ENCODE results near the gene NCOA3.
"Not testable (repeated sequence)": the region's sequence is repeated elsewhere in the genome, so short reads cannot be mapped to it uniquely, and the experiment has no call there.

NCOA3 gene

DNA sequence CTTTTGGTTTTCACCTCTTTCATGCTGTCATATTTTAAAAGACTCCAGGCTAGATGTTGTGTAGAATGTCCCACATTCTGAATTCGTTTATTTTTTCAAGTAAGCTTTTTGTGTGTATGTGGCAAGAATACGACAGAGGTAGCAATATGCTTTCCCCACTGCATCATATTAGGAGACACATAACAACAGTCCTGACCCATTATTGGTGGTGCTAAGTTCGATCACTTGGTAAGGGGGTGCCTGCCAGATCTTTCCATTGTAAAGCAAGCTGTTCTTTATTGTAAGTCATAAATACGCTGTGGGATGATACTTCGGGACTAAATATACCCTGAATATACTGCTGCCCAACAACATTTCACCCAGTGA lies 588 bp upstream of the NCOA3 start:
- FAIRE-seq = no peak

DNA sequence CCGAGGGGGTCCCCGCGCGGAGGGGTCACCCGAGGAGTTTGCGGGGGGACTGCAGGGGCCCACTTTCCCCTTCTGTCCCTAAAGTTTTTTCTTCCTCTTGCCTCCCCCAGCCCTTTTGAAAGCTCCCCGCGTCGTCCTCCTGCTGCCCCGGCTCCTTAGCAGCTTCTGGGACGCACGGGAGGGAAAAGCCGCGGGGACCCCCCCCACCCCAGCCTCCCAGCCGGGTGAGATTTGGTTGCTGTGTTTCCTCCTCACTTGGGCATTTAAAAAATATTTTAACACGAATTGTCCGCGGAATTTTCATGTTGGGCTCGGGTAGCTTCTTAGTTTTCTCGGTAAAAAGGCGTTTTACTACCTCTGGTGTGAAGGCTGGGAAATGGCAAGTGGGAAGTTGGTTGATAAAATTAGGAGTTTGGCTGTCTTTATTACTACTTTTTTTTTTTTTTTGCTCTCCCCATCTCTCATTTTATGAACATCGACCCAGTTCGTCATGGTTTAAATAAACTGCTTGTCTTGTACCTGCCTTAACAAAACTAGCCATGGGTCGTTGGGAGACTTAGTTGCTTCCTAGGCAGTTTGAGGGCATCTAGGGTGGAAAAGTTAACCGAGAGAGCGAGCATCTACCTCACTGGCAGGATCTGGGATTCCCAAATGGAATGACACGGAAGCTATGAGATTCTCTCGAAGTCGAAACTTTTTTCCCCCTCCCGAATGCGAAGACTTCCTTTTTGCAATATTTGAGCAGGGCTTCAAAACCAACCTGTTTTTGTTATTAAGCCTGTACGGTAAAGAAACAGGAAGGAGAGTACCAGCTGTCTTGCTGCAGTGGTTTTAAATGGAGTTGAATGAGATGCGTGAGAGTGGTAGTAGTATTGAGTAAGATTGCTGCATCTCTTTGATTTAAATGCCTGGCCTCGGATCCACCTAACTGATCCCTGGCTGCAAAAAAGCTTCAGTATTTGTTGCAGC lies 868 bp downstream of the NCOA3 start:
- FAIRE-seq = no peak

GRCh38 chr20:47503685-47504084 lies 2.0 kb downstream of the NCOA3 start:
- FAIRE-seq = no peak

DNA sequence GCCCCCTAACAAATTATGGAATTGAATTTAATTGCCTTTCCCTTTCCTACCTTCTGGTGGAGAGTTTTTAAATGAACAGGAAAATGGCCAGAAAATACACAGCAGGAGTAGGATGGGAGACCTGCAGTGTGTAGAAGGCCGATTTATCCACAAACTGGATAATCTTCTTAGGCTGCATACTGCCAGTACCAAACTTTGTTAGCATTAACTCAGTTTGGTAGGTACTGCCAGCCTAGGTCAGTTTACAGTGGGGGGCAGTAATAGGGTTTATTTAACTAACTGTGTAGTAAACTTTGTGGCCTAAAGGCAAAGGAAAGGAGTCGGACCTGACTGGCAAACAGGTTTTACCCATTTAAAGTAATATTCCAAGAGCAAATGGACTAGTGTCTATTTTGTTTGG lies 4.6 kb downstream of the NCOA3 start:
- no peak for FAIRE-seq

GRCh38 chr20:47506850-47507249 lies 5.2 kb downstream of the NCOA3 start:
- FAIRE-seq = no peak

- not testable (repeated sequence) for FAIRE-seq
Measured at GRCh38 chr20:47507275-47507981, 5.7 kb downstream of the NCOA3 start.

DNA sequence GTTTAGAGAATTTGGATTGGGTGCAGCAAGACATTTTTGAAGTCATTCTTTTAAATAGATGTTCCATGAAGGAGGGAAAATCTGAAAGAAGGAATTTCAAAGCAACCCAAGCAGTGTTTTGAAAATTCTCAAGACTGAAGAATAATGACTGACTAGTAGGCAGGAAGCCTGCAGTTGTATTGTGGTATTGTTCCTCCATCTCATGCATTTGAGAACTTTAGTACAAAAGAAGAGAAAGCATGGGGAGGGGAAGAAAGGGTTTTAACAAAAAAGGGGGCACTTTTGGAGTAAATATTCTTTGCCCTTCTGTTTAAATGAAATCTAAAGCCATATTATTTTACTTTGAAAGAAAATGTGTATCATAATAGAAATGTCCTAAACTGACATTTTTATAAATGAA lies 6.6 kb downstream of the NCOA3 start:
- no peak for FAIRE-seq

DNA sequence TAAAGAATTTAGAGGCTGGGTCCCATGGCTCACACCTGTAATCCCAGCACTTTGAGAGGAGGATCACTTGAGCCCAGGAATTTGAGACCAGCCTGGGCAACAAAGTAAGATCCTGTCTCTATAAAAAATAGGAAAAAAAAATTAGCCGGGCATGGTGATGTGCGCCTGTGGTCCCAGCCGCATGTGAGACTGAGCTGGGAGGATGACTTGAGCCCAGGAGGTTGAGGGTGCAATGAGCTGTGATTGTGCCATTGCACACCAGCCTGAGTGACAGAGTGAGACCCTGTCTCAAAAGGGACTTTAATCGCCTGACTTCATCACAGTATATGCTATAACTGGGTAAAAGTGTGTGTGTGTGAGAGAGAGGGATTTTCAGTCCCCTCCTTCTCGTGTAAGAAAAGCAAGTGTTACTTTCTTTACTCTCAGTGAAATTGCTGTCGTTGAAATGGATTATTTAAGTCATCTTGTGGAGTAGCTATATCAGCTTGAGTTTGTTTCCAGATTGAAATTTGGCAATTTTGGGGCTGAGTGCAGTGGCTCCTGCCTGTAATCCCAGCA lies 7.5 kb downstream of the NCOA3 start:
- no peak for FAIRE-seq

DNA sequence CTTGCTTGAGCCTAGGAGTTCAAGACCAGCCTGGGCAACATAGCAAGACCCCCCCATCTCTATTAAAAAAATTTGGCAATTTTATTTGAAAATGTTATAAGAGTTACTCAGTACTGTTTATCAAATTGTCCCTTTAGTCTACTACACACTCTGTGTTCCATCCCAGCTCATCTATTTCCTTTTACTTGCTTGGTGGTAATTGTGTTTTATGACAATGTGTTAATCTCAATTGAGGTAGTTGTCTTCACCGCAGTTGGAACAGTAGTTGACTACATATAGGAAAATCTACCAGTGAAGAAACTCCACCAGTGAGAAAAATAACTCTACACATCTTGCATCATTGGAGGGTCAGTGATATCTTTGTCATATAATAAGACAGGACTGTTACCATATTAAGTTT lies 8.0 kb downstream of the NCOA3 start:
- no peak for FAIRE-seq

GRCh38 chr20:47515843-47516242 lies 14.2 kb downstream of the NCOA3 start:
- FAIRE-seq = no peak

GRCh38 chr20:47521059-47521808 lies 19.5 kb downstream of the NCOA3 start:
- no peak for FAIRE-seq

- FAIRE-seq = no peak
Measured at GRCh38 chr20:47524015-47524784, 22.5 kb downstream of the NCOA3 start.

- no peak for FAIRE-seq
Measured at GRCh38 chr20:47527004-47527800, 25.5 kb downstream of the NCOA3 start.

GRCh38 chr20:47529840-47530239 lies 28.2 kb downstream of the NCOA3 start:
- no peak for FAIRE-seq

- FAIRE-seq = no peak
Measured at GRCh38 chr20:47531458-47531857, 29.8 kb downstream of the NCOA3 start.

DNA sequence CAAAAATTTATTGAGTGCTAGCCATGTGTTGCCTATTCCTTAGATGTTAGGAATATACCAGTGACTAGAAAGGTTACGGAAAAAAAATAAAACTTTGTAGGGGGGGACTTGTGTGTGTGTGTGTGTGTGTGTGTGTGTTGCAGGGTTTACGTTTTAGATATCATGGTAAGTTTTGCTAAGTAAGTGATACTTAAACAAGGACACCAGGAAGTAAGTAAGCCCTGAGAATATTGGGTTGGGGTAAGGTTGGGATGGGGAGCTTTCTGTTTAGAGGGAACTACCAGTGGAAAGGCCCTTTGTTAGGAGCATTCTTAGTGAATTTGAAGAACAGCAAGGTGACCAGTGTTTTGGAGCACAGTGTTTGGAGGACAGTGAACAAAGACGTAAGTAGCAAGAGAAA lies 30.3 kb downstream of the NCOA3 start:
- no peak for FAIRE-seq

DNA sequence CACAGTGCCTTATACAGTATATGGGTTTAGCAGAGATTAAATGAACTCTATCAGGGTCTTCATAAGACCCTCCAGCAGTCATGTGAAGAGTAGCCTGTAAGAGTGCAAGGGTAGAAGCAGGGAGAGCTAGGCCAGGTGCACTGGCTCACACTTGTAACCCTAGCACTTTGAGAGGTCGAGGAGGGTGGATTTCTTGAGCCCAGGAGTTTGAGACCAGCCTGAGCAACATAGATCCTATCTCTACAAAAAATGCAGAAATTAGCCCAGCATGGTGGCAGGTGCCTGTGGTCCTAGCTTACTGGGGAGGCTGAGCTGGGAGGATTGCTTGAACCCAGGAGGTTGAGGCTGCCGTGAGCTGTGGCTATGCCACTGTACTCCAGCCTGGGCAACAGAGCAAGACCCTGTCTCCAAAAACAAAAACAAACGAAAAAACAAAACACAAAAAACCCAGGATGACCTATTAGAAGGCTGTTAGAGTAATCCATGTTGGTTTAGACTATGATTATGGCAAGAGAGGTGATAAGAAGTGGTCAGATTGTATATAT lies 31.9 kb downstream of the NCOA3 start:
- FAIRE-seq = no peak

DNA sequence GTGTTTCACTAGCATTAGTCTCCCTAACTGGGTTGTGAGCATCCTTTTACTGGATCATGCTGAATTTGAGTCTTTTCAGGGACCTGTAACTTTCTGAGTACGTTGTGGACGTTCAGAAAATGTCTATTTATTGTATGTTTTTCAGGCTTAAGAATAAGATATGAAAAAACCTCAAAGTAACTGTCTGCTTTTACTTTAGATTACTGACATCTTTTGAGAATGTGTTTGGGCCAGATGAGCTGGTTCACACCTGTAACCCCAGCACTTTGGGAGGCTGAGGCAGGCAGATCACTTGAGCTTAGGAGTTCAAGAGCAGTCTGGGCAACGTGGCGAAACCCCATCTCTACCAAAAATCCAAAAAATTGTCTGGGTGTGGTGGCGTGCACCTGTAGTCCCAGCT lies 32.7 kb downstream of the NCOA3 start:
- no peak for FAIRE-seq

GRCh38 chr20:47535088-47535487 lies 33.4 kb downstream of the NCOA3 start:
- FAIRE-seq = no peak

- no peak for FAIRE-seq
Measured at GRCh38 chr20:47535994-47536393, 34.3 kb downstream of the NCOA3 start.

All from islet of Langerhans (tissue), 1 donor.